Keratinocyte (primary cell): Measurements from ENCODE around the gene MANEAL. TPM values are rescaled to one million over a fixed set of nuclear protein-coding genes. Genes with fewer than 3 reads are reported as not detected.

ENCODE experiments used
- DNase-seq: peaks from one replicate; pipeline ENCODE4 v3.0.0-alpha.2; 2011; ENCODE audit warnings: low read depth, missing footprints, low spot score
- FAIRE-seq: peaks from 2 replicates; lab custom pipeline; 2011; peaks lifted over from hg19 to GRCh38; lab: Jason Lieb, UNC
- H2AFZ ChIP-seq: 2 replicates; pipeline ENCODE4 v1.6.0; 2012; ENCODE audit warnings: low read length, control low read depth, inconsistent platforms; ENCODE audit not compliant: control insufficient read depth
- H3K27ac ChIP-seq: 2 replicates; pipeline ENCODE4 v1.5.1; 2011; ENCODE audit warnings: low read length; ENCODE audit not compliant: control insufficient read depth, insufficient read depth
- H3K27me3 ChIP-seq: 3 replicates; pipeline ENCODE4 v1.6.0; 2011; ENCODE audit warnings: low read length; ENCODE audit not compliant: control insufficient read depth, insufficient read depth; ENCODE audit errors: extremely low read depth
- H3K36me3 ChIP-seq, 2 experiments: 2 replicates in 1 of 2; 3 replicates in 1 of 2; pipeline ENCODE4 v1.5.1; 2011; ENCODE audit warnings: low read length in 2 of 2, mild to moderate bottlenecking in 1 of 2; ENCODE audit not compliant: control insufficient read depth in 2 of 2, insufficient read depth in 2 of 2; ENCODE audit errors: extremely low read depth in 1 of 2
- H3K4me1 ChIP-seq: 3 replicates; pipeline ENCODE4 v1.5.1; 2011; ENCODE audit warnings: low read length; ENCODE audit not compliant: control insufficient read depth, insufficient read depth; ENCODE audit errors: extremely low read depth
- H3K4me2 ChIP-seq: 3 replicates; pipeline ENCODE4 v1.6.0; 2011; ENCODE audit warnings: low read depth, low read length; ENCODE audit not compliant: control insufficient read depth, insufficient read depth; ENCODE audit errors: extremely low read depth
- H3K4me3 ChIP-seq, 3 experiments: fragments of 200-600 bp in 1 of 3; sonication (generic) in 1 of 3; 2 replicates in 2 of 3; 3 replicates in 1 of 3; pipeline ENCODE4 v1.5.1; 2011 to 2016; ENCODE audit warnings: low read length in 3 of 3, mild to moderate bottlenecking in 3 of 3, control low read depth in 2 of 3, inconsistent platforms in 1 of 3, low read depth in 1 of 3, mixed read lengths in 1 of 3, mixed run types in 1 of 3, moderate library complexity in 1 of 3; ENCODE audit not compliant: control insufficient read depth in 2 of 3, insufficient read depth in 2 of 3; ENCODE audit errors: extremely low read depth in 1 of 3
- H3K79me2 ChIP-seq: 2 replicates; pipeline ENCODE4 v1.6.0; 2012; ENCODE audit warnings: low read length; ENCODE audit not compliant: control insufficient read depth, insufficient read depth
- H3K9ac ChIP-seq: 3 replicates; pipeline ENCODE4 v1.6.0; 2011; ENCODE audit warnings: low read length; ENCODE audit not compliant: control insufficient read depth, insufficient read depth; ENCODE audit errors: extremely low read depth
- H3K9me1 ChIP-seq: 3 replicates; pipeline ENCODE4 v1.6.0; 2011; ENCODE audit warnings: low read length; ENCODE audit not compliant: control insufficient read depth, insufficient read depth; ENCODE audit errors: extremely low read depth
- H3K9me3 ChIP-seq: 2 replicates; pipeline ENCODE4 v1.5.1; 2012; ENCODE audit warnings: low read depth, low read length; ENCODE audit not compliant: control insufficient read depth
- H4K20me1 ChIP-seq: 3 replicates; pipeline ENCODE4 v1.6.0; 2011; ENCODE audit warnings: low read length; ENCODE audit not compliant: control insufficient read depth, insufficient read depth; ENCODE audit errors: extremely low read depth
- EZH2 ChIP-seq: IDR thresholded peaks from one replicate; pipeline ENCODE4 v1.6.1; 2012; ENCODE audit warnings: inconsistent platforms, mild to moderate bottlenecking, low read length, moderate library complexity
- dilution Hi-C: fragments of 300-500 bp; cut with MboI; formaldehyde crosslinking; loops from one replicate; pipeline ENCODE4 v1.7.0; 2020; ENCODE audit warnings: low sequenced_read_pairs; ENCODE audit not compliant: extremely low pct_ligation_motif_present
- polyA plus RNA-seq, 5 experiments: library from polyadenylated mRNA; depleted of rRNA in 3 of 5; stranded (reverse) in 3 of 5; stranded (forward) in 1 of 5; unstranded in 1 of 5; fragments of >200 nt; gene quantifications; 1 replicate in 1 of 5; 2 replicates in 3 of 5; 3 replicates in 1 of 5; pipeline versions ENCODE4 v1.2.1 to v1.2.3, GENCODE V29; 2011 to 2012; ENCODE audit warnings: missing spikeins in 2 of 5, low read depth in 1 of 5, low replicate concordance in 1 of 5
- TF ChIP-seq, protein P1 (sequence below), 3 experiments: IDR thresholded peaks in 1 of 3; conservative IDR thresholded peaks in 1 of 3; optimal IDR thresholded peaks in 1 of 3; 2 replicates in 2 of 3; 3 replicates in 1 of 3; pipeline versions ENCODE3 to v1.5.1; 2011; ENCODE audit warnings: low read length in 3 of 3, mild to moderate bottlenecking in 3 of 3, moderate library complexity in 2 of 3, control low read depth in 1 of 3, inconsistent platforms in 1 of 3; ENCODE audit not compliant: insufficient read depth in 2 of 3; ENCODE audit errors: extremely low read depth in 1 of 3

MANEAL gene
- polyA plus RNA-seq, 1 donor (not counting 4 experiments of a cell fraction or from before 2014, with no cell fraction given): 0.37 TPM

DNA sequence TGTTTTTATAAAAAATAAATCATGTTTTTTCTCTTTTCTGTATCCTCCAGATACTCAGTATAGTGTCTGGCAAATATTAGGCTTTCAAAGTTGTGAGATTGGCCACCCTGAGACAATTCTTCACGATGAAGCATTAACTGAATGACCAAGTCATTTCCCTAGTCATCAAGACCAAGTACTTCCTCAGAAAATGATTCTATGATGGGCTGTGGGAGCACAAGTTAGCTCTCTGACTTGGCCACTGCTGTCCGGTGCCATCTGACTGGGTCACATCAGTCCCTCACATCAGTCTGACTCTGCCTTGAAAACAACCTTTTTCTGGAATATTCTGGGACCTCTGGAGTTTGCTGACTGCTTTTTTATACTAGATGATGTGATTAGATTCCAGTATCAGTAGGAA, 27.8 kb downstream of the MANEAL start:
- TF ChIP-seq, protein P1, sequence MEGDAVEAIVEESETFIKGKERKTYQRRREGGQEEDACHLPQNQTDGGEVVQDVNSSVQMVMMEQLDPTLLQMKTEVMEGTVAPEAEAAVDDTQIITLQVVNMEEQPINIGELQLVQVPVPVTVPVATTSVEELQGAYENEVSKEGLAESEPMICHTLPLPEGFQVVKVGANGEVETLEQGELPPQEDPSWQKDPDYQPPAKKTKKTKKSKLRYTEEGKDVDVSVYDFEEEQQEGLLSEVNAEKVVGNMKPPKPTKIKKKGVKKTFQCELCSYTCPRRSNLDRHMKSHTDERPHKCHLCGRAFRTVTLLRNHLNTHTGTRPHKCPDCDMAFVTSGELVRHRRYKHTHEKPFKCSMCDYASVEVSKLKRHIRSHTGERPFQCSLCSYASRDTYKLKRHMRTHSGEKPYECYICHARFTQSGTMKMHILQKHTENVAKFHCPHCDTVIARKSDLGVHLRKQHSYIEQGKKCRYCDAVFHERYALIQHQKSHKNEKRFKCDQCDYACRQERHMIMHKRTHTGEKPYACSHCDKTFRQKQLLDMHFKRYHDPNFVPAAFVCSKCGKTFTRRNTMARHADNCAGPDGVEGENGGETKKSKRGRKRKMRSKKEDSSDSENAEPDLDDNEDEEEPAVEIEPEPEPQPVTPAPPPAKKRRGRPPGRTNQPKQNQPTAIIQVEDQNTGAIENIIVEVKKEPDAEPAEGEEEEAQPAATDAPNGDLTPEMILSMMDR (optimal IDR thresholded peaks at IDR 0.05 in 1 of 3, IDR thresholded peaks at IDR 0.05 in 1 of 3, conservative IDR thresholded peaks at IDR 0.05 in 1 of 3; ENCODE audit: extremely low read depth in 1 of 3, insufficient read depth in 2 of 3, low read length in 3 of 3): no peak
- no peak for TF ChIP-seq EZH2
- H3K79me2 ChIP-seq: no peaks in the 10 kb centered on the region
- no peak overlapping the region for H2AFZ ChIP-seq
- no peaks in the 10 kb centered on the region for H4K20me1 ChIP-seq
- H3K9me1 ChIP-seq: no peaks in the 10 kb centered on the region
- no peak overlapping the region for H3K4me2 ChIP-seq
- no peaks in the 10 kb centered on the region for H3K27me3 ChIP-seq
- no peak overlapping the region for H3K9ac ChIP-seq
- peaks cover 29 to 43% of the 10 kb centered on the region in 2 experiments for H3K36me3 ChIP-seq
- H3K4me1 ChIP-seq: no peaks in the 10 kb centered on the region
- dilution Hi-C loops: no loop called here
- H3K4me3 ChIP-seq: no peak overlapping the region
- H3K9me3 ChIP-seq: no peaks in the 10 kb centered on the region
- DNase-seq: no peak
- H3K27ac ChIP-seq: no peak overlapping the region
- FAIRE-seq: no peak

DNA sequence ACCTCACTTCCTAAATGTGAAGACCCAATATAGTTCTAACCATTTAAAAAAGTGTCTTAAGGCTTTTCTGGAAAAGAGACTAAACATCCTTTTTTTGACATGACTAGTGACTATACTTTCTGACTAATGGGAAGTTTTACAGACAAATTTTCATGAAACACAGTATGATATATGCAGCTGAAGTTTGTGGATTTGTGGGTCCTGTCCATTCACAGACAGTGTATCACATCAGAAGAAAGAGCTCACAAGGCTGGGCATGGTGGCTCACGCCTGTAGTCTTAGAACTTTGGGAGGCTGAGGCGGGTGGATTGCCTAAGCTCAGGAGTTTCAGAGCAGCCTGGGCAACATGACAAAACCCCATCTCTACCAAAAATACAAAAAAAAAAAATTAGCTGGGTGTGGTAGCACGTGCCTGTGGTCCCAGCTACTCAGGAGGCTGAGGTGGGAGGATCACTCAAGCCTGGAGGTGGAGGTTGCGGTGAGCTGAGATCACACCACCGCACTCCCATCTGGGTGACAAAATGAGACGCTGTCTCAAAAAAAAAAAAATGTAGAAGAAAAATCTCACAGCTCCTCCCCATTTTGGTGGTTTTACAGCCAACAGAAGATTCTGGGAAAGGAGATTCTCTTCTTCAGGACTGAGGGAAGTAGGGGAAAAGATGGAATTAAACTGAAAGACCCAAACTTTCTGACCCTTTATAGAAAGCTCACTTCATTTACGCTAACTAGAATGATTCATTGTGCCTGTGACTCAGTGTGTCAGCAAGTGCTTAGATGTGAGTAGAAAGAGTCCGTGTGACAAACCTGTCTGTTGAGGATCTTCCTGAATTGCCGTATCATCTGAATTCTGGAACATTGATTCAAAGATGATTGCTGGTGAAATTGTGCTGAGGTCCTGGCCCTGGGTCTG, 29.5 kb downstream of the MANEAL start:
- Histone ChIP-seq H2AFZ (no peak overlapping the region), H3K79me2 (no peaks in the 10 kb centered on the region), H3K9me3 (no peaks in the 10 kb centered on the region), H3K36me3 (peaks cover 24 to 28% of the 10 kb centered on the region in 2 experiments), H3K4me1 (no peaks in the 10 kb centered on the region), H3K4me2 (no peak overlapping the region), H3K27me3 (no peaks in the 10 kb centered on the region), H3K27ac (no peak overlapping the region), H4K20me1 (no peaks in the 10 kb centered on the region), H3K4me3 (no peak overlapping the region), H3K9ac (no peak overlapping the region), H3K9me1 (no peaks in the 10 kb centered on the region)
- dilution Hi-C loops: no loop called here
- FAIRE-seq (no peak), DNase-seq (no peak)
- TF ChIP-seq, protein P1 (optimal IDR thresholded peaks at IDR 0.05 in 1 of 3, IDR thresholded peaks at IDR 0.05 in 1 of 3, conservative IDR thresholded peaks at IDR 0.05 in 1 of 3; ENCODE audit: extremely low read depth in 1 of 3, insufficient read depth in 2 of 3, low read length in 3 of 3): no peak
- TF ChIP-seq EZH2: no peak
